ENCODE measurements around the gene NAT14.

The NAT14 gene

GRCh38 chr19:55467236-55468053 is 17.5 kb upstream of the NAT14 start:
- DNase-seq (ENCODE audit: low read depth in 1 of 2, low spot score in 1 of 2): peak; percentile 45 to 65

GRCh38 chr19:55468054-55468393 is 17.0 kb upstream of the NAT14 start:
- DNase-seq (ENCODE audit: low read depth in 1 of 2, low spot score in 1 of 2): no peak

- no peak for DNase-seq (ENCODE audit: low read depth in 1 of 2, low spot score in 1 of 2)
Observed at GRCh38 chr19:55471266-55471665, 13.7 kb upstream of the NAT14 start.

GRCh38 chr19:55472463-55472862 is 12.5 kb upstream of the NAT14 start:
- no peak for DNase-seq (ENCODE audit: low read depth in 1 of 2, low spot score in 1 of 2)

- no peak for DNase-seq (ENCODE audit: low read depth in 1 of 2, low spot score in 1 of 2)
Observed at GRCh38 chr19:55473225-55474012, 11.6 kb upstream of the NAT14 start.

GRCh38 chr19:55474269-55475265 is 10.4 kb upstream of the NAT14 start:
- DNase-seq (ENCODE audit: low read depth in 1 of 2, low spot score in 1 of 2): no peak

- DNase-seq (ENCODE audit: low read depth in 1 of 2, low spot score in 1 of 2): peak; percentile 95 to 96
Observed at GRCh38 chr19:55476100-55476775, 8.8 kb upstream of the NAT14 start, which contains the start of gene ZNF628. ZNF628 (plus strand) TSS chr19:55476617; CDS start chr19:55479911, 3,294 bp downstream.

- no peak for DNase-seq (ENCODE audit: low read depth in 1 of 2, low spot score in 1 of 2)
Observed at GRCh38 chr19:55477905-55478304, 7.1 kb upstream of the NAT14 start.

GRCh38 chr19:55478364-55478763 is 6.6 kb upstream of the NAT14 start:
- DNase-seq (ENCODE audit: low read depth in 1 of 2, low spot score in 1 of 2): no peak

GRCh38 chr19:55479045-55479444 is 5.9 kb upstream of the NAT14 start:
- no peak for DNase-seq (ENCODE audit: low read depth in 1 of 2, low spot score in 1 of 2)

GRCh38 chr19:55479451-55480230 is 5.3 kb upstream of the NAT14 start:
- DNase-seq (ENCODE audit: low read depth in 1 of 2, low spot score in 1 of 2): no peak

GRCh38 chr19:55481148-55481793 is 3.7 kb upstream of the NAT14 start:
- DNase-seq (ENCODE audit: low read depth in 1 of 2, low spot score in 1 of 2): no peak

GRCh38 chr19:55481794-55482155 is 3.2 kb upstream of the NAT14 start:
- DNase-seq (ENCODE audit: low read depth in 1 of 2, low spot score in 1 of 2): no peak

GRCh38 chr19:55482156-55482961 is 2.6 kb upstream of the NAT14 start:
- no peak for DNase-seq (ENCODE audit: low read depth in 1 of 2, low spot score in 1 of 2)

GRCh38 chr19:55482967-55483705 is 1.9 kb upstream of the NAT14 start:
- no peak for DNase-seq (ENCODE audit: low read depth in 1 of 2, low spot score in 1 of 2)

- no peak for DNase-seq (ENCODE audit: low read depth in 1 of 2, low spot score in 1 of 2)
Observed at GRCh38 chr19:55483706-55484592, 1.0 kb upstream of the NAT14 start.
